Cardiac fibroblast (primary cell): ENCODE results near the gene TP73.
A peak's percentile ranks its signal among the peaks of the same experiment; 100 is the strongest.

ENCODE experiments used
- DNase-seq, 2 donors: peaks; one replicate each; pipeline versions ENCODE4 v3.0.0 to v3.0.0-alpha.2; 2010; ENCODE audit warnings: low read depth in 2 of 2
- H3K4me3 ChIP-seq, 2 donors: replicated peaks in 1 of 2; 1 replicate in 1 of 2; 2 replicates in 1 of 2; pipeline ENCODE4 v1.5.1; 2011; ENCODE audit warnings: low read depth in 2 of 2, low read length in 2 of 2, mild to moderate bottlenecking in 2 of 2, moderate library complexity in 1 of 2
- TF ChIP-seq, protein P1 (sequence below): IDR thresholded peaks from one replicate; pipeline ENCODE4 v1.5.1; 2011; ENCODE audit warnings: low read depth, mild to moderate bottlenecking, low read length, inconsistent platforms

Gene TP73

DNA sequence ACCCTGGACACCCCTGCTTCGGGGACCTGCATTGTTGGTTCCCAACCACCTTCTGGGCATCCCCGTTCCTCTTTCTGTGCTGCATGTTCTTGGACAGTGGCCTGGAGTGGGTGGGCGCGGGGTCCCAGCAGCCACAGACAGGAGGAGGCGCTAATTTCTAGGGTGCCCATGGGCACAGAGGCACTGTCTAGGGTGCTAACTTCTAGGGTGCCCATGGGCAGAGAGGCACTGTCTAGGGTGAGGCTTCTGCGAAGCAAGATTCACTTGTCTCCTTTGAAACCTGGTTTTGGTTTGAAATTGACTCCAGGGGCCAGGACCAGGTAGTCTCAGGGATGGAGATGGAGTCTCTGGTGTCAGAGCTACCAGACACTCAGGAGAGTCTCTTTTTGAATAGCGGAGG lies 40.2 kb upstream of the TP73 start:
- no peak for DNase-seq
- no peak overlapping the region for H3K4me3 ChIP-seq
- TF ChIP-seq, protein P1, sequence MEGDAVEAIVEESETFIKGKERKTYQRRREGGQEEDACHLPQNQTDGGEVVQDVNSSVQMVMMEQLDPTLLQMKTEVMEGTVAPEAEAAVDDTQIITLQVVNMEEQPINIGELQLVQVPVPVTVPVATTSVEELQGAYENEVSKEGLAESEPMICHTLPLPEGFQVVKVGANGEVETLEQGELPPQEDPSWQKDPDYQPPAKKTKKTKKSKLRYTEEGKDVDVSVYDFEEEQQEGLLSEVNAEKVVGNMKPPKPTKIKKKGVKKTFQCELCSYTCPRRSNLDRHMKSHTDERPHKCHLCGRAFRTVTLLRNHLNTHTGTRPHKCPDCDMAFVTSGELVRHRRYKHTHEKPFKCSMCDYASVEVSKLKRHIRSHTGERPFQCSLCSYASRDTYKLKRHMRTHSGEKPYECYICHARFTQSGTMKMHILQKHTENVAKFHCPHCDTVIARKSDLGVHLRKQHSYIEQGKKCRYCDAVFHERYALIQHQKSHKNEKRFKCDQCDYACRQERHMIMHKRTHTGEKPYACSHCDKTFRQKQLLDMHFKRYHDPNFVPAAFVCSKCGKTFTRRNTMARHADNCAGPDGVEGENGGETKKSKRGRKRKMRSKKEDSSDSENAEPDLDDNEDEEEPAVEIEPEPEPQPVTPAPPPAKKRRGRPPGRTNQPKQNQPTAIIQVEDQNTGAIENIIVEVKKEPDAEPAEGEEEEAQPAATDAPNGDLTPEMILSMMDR, result no peak

DNA sequence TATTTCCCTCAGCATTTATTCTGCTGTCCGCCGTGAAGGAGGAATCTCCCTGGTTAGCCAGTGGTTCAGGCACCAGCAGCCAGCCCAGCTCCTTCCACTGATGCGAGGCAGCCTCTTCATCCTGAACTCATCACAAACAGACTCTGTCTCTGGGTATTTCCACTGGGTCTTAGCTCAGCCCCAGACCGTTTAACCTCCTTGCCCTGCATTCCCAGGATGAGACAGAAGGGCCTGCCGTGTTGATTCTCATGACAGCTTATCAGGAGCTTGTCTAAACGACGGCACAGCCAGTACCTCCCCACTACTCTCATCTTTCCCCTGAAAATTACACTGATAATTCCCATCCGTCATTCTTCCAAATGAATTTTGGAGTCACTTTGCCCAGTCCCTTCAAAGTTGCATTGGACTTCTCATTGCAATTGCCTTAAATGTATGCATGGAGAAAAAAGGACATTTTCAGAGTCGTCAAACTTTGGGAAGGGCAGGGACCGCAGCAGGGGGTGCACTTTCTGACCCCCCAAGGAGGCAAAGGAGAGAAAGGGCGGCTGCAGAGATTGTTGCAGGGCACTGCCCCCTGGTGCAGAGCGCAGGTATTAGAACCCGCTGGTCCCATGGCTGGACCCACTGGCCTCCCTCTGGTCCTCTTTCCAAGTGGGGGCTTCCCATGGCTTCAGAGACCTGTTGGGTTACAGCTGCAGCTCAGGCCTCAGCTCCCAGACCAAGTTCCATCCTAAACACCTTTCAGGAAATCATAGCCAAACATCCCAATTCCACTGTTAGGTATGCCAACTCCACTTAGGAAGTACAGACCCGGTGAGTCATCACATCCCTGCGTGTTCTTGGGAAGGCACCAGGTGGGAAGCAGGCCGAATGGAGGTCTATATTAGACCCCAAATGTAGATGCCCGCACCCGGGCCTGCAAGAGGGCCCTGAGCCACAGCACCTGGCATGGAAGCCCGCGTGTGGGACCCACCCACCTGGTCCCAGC lies 37.3 kb upstream of the TP73 start:
- TF ChIP-seq, protein P1, result peak; percentile 65
- H3K4me3 ChIP-seq, result no peak overlapping the region
- DNase-seq, result peak in 1 of 2 donors; percentile 26

DNA sequence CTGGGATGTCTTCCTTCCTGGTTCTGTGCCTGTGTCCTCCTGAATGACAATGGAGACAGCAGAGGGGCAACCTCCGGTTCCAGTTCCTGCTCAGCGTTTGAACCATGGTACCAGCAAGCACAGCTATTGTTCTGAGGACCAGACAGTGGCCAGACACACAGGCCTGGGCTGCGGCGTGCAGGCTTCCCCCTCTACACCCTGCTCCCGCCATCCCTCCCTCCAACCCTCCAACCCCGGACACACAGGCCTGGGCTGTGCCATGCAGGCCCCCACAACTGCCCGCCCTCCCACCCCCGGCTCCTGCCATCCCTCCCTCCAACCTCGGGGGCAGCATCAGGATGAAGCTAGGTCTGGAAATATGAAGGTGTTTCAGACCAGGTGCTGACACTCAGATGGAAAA lies 35.5 kb upstream of the TP73 start:
- no peak for DNase-seq
- TF ChIP-seq, protein P1, result no peak
- H3K4me3 ChIP-seq, result no peak overlapping the region

DNA sequence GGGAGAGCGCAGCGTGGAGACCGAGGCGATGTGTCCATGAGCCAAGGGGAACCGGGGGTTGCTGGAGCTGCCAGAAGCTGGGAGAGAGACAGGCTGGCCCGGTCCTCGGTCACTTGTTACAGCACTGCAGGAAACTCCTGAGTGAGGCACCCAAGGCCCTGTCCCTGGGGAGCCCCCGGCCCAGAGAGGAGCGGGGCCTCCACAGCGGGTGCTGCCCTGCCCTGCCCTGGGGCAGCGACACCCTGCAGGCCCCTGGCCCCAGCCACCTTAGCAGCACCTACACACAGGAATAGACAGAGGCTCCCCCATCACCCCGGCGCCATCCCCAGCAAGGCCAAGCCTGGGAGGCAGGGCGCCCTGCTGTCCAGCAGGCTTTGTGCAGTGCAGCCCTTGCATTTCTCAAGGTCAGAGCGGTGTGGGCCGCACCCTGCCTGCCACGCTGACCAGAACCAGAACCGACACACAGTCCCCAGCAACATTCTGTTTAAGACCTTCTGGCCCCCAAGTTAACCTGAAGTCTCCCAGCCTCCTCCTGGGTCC lies 34.4 kb upstream of the TP73 start:
- TF ChIP-seq, protein P1, result no peak
- no peak overlapping the region for H3K4me3 ChIP-seq
- no peak for DNase-seq

DNA sequence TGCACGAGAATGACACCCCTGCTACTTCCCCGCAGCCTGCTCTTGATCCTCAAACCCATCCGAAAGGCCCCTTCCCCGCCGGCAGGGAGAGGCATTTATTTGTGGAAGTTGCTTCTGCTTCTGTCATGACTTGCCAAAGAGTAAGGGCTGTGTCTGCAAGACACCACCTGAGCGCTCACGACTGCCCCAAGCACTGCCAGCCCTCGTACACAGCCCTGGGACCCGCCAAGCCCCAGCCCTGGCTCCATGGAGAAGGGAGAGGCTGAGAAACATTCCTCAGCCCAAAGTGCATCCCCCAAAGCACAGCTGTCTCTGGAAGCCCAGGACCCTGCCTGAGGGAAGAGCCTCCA lies 33.8 kb upstream of the TP73 start:
- DNase-seq, result no peak
- no peak overlapping the region for H3K4me3 ChIP-seq
- TF ChIP-seq, protein P1, result no peak

DNA sequence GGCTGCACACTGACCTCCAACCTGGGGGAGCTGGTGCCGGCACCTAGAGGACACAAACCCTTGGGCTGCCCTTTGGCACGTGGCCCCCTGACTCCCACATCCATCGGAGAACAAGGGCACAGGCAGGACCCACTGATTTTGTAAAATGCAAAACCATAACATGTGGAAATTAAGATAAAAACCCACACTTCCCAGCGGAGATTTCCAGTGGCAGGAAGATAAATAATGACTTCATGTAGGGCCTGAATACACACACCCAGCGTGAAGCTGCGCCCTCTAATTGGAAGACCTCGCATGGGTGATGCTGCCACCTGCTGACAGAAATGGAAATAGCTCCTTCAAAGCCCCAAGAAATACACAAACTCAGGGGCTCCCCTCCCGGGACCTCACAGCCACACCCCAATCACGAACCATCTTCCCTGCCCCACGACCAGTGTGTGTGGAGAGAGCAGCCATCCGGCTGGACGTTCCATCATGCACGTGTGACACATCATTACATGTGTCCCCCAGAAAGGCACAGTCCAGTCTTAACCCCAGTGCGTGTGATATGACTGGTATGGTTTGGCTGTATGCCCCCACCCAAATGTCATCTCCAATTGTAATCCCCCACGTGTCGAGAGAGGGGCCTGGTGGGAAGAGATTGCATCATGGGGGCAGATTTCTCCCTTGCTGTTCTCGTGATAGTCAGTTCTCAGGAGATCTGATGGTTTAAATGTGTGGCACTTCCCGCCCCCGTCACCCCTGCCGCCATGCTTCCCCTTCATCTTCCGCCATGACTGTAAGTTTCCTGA lies 33.2 kb upstream of the TP73 start:
- no peak overlapping the region for H3K4me3 ChIP-seq
- peak; percentile 84 to 85 for DNase-seq
- TF ChIP-seq, protein P1, result peak; percentile 81
